ENCODE data around the gene FZD10.

DNA sequence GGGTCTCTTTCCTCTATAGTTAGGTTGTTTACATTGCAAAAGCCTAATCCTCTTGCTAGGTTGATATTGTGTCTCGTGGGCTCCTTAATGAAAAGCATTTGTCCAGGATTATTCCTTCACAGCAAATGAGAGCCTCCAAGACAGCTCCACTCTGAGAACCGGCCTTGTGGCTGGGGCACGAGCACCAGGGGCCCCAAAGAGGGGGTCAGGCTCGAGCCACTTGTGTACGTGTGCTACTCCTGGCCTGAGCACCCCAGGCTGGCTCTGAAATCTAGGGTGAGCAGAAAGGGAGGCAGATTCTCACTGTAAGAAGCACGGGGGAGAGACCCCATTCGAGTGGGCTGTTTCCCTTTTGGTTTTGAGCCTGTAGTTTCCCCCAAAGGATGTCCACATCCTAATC is 45.0 kb upstream of the FZD10 start:
- TF ChIP-seq MXI1 (IDR thresholded peaks at IDR 0.05; ENCODE audit: borderline replicate concordance, low read depth, low read length) (no peak), FOS (IDR thresholded peaks at IDR 0.05; ENCODE audit: low read depth, low read length) (no peak), CTCF (conservative IDR thresholded peaks at IDR 0.05; ENCODE audit: low read depth, low read length) (no peak), MAZ (IDR thresholded peaks at IDR 0.05; ENCODE audit: borderline replicate concordance, low read depth, low read length) (no peak), MAFK (IDR thresholded peaks at IDR 0.05; ENCODE audit: low read depth, low read length) (no peak), CHD1 (IDR thresholded peaks at IDR 0.05; ENCODE audit: low read depth, low read length) (no peak), POLR2A (IDR thresholded peaks at IDR 0.05; ENCODE audit: low read depth, low read length) (no peak), RAD21 (IDR thresholded peaks at IDR 0.05; ENCODE audit: low read length) (no peak), SMC3 (IDR thresholded peaks at IDR 0.05; ENCODE audit: low read depth, low read length) (no peak), RFX5 (IDR thresholded peaks at IDR 0.05; ENCODE audit: low read depth, low read length) (no peak)

All from IMR-90 (cell line).